ENCODE data around the gene HHATL.

GRCh38 chr3:42653303-42653559 is 49.4 kb downstream of the HHATL start:
- TF ChIP-seq EZH2 (IDR thresholded peaks at IDR 0.05; ENCODE audit: low read length, missing control alignments) (no peak), CTCF (conservative IDR thresholded peaks at IDR 0.05 in 1 of 2, IDR thresholded peaks at IDR 0.05 in 1 of 2; ENCODE audit: low read depth in 1 of 2, low read length in 2 of 2) (no peak)

Measured in fibroblast of lung (primary cell).